Sigmoid colon (tissue), 4 donors: ENCODE measurements around the gene CTSL.

Experiments used
- EP300 ChIP-seq, 4 donors: sonication (generic); formaldehyde crosslinking; IDR thresholded peaks; one replicate each; pipeline ENCODE4 v1.6.1; 2017; ENCODE audit warnings: antibody characterized with exemption in 4 of 4
- POLR2A ChIP-seq, 2 donors: fragments of 450-650 bp; IDR thresholded peaks; one replicate each; pipeline ENCODE4 v1.6.1; 2016; ENCODE audit warnings: antibody characterized with exemption in 2 of 2, mild to moderate bottlenecking in 2 of 2, moderate library complexity in 2 of 2

- TF ChIP-seq EP300 (IDR thresholded peaks at IDR 0.05) (no peak), POLR2A (IDR thresholded peaks at IDR 0.05) (no peak)
These were observed 47.9 kb upstream of the CTSL start for GRCh38 chr9:87677776-87678587.
